K562 (cell line): ENCODE measurements around the gene PMF1. TPM values are rescaled to one million over a fixed set of nuclear protein-coding genes. Genes with fewer than 3 reads are reported as not detected.

Experiments used
- ARNT ChIP-seq, 2 experiments: fragments of 450-650 bp; IDR thresholded peaks; 2 replicates each; pipeline ENCODE4 v1.6.1; 2016; ENCODE audit warnings: mild to moderate bottlenecking in 1 of 2
- CBX5 ChIP-seq: IDR thresholded peaks from 2 replicates; pipeline ENCODE4 v1.6.1; 2014; ENCODE audit warnings: low read depth, borderline replicate concordance
- CHCHD3 ChIP-seq: fragments of 250-450 bp; sonication (Bioruptor Pico); IDR thresholded peaks from 2 replicates; pipeline ENCODE4 v2.1.2; 2022; ENCODE audit warnings: mild to moderate bottlenecking
- FOXJ2 ChIP-seq: fragments of 200-800 bp; sonication (Bioruptor generic); IDR thresholded peaks from 2 replicates; pipeline ENCODE4 v1.6.1; 2016; ENCODE audit warnings: missing genetic modification characterization, missing compliant biosample characterization
- KDM5B ChIP-seq: fragments of 200-600 bp; sonication (generic); IDR thresholded peaks from 2 replicates; pipeline ENCODE4 v1.6.1; 2012; ENCODE audit warnings: low read depth, mild to moderate bottlenecking, moderate library complexity, low read length, control low read depth, inconsistent platforms; ENCODE audit not compliant: insufficient replicate concordance
- MCM3 ChIP-seq: fragments of 450-650 bp; IDR thresholded peaks from 2 replicates; pipeline ENCODE4 v1.6.1; 2016
- POLR2AphosphoS5 ChIP-seq: IDR thresholded peaks from 2 replicates; pipeline ENCODE4 v1.6.1; 2011; ENCODE audit warnings: mild to moderate bottlenecking, low read depth, low read length, moderate library complexity; ENCODE audit not compliant: control insufficient read depth, insufficient read depth
- SIRT6 ChIP-seq: IDR thresholded peaks from one replicate; pipeline ENCODE4 v1.6.1; 2012; ENCODE audit warnings: low read depth, mild to moderate bottlenecking, control low read depth, inconsistent platforms, low read length, moderate library complexity
- SREBF2 ChIP-seq: sonication (generic); formaldehyde crosslinking; IDR thresholded peaks from 2 replicates; pipeline ENCODE4 v1.4.0; 2020; ENCODE audit warnings: mild to moderate bottlenecking, missing genetic modification reagents
- STAT5B ChIP-seq: fragments of 250-450 bp; sonication (Bioruptor Pico); IDR thresholded peaks from 2 replicates; pipeline ENCODE4 v1.8.0; 2021; ENCODE audit warnings: mild to moderate bottlenecking, inconsistent platforms
- TAF15 ChIP-seq: fragments of 200-400 bp; formaldehyde crosslinking; IDR thresholded peaks from 2 replicates; pipeline ENCODE4 v1.6.1; 2017; ENCODE audit warnings: mild to moderate bottlenecking, low read depth, low read length, moderate library complexity
- ZBTB7A ChIP-seq: IDR thresholded peaks from 2 replicates; pipeline ENCODE4 v1.6.1; 2011; ENCODE audit warnings: low read depth, mild to moderate bottlenecking, low read length, moderate library complexity, borderline replicate concordance; ENCODE audit not compliant: control insufficient read depth
- ZFP1 ChIP-seq: fragments of 450-650 bp; formaldehyde crosslinking; IDR thresholded peaks from 2 replicates; pipeline ENCODE4 v1.4.0; 2020; ENCODE audit warnings: mild to moderate bottlenecking, mixed read lengths
- ZNF384 ChIP-seq: IDR thresholded peaks from 2 replicates; pipeline ENCODE4 v1.6.1; 2012; ENCODE audit warnings: low read depth, low read length, improper control_type of control experiment
- polyA plus RNA-seq, 8 experiments: library from polyadenylated mRNA; depleted of rRNA in 4 of 8; stranded (reverse) in 5 of 8; unstranded in 3 of 8; fragments of >200 nt; fragmentation: Nextera tagmentation in 2 of 8; fragmentation: Illumina TruSeq in 1 of 8; extraction: Ambion mirVana in 2 of 8; extraction: Trizol in 1 of 8; gene quantifications; 2 replicates each; pipeline versions ENCODE4 v1.2.1 to v1.2.3, GENCODE V29; 2011 to 2014; ENCODE audit warnings: inconsistent platforms in 1 of 8, missing spikeins in 1 of 8
- total RNA-seq, 7 experiments: library from RNA; depleted of rRNA in 6 of 7; stranded (reverse); fragments of >200 nt in 6 of 7; fragmentation: Illumina TruSeq in 2 of 7; extraction: Trizol in 2 of 7; gene quantifications; 2 replicates each; pipeline versions ENCODE4 v1.2.1 to v1.2.3, GENCODE V29; 2011 to 2021; ENCODE audit warnings: low replicate concordance in 1 of 7
- TF ChIP-seq, protein P1 (sequence below): fragments of 450-650 bp; IDR thresholded peaks from 2 replicates; pipeline ENCODE4 v1.6.1; 2016; ENCODE audit warnings: mild to moderate bottlenecking, moderate library complexity

Gene PMF1
- total and polyA plus RNA-seq, 9 of the 15 experiments (the other 6 are each of a cell fraction or from before 2014, with no cell fraction given), result 9.4 to 92.9 (median 71.0) TPM

DNA sequence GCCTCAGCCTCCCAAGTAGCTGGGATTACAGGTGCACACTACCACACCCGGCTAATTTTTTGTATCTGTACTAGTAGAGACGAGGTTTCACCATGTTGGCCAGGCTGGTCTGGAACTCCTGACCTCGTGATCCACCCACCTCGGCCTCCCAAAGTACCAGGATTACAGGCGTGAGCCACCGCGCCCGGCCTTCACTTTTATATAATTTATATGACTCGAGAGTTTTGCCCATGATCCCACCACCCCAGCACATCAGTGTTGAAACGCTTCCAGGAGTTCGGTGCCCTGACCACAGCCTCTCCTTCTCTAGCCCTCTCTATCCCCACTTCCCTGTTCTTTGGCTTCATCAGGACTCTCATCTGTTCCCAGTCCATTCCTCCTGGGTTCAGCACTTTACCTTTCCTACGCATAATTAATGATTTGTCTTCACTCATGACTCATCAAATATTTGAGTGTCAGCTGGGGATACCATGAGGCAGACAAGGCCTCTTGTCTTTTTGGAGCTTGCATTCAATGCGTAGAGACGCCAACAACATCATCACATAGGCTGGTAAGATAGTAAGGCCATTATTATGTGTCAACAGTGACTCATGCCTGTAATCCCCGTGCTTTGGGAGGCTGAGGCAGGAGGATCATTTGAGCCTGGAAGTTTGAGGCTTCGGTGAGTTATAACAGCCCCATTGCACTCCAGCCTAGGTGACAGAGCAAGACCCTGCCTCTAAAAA is 1.4 kb downstream of the PMF1 start (continued):
- TF ChIP-seq, protein P1, sequence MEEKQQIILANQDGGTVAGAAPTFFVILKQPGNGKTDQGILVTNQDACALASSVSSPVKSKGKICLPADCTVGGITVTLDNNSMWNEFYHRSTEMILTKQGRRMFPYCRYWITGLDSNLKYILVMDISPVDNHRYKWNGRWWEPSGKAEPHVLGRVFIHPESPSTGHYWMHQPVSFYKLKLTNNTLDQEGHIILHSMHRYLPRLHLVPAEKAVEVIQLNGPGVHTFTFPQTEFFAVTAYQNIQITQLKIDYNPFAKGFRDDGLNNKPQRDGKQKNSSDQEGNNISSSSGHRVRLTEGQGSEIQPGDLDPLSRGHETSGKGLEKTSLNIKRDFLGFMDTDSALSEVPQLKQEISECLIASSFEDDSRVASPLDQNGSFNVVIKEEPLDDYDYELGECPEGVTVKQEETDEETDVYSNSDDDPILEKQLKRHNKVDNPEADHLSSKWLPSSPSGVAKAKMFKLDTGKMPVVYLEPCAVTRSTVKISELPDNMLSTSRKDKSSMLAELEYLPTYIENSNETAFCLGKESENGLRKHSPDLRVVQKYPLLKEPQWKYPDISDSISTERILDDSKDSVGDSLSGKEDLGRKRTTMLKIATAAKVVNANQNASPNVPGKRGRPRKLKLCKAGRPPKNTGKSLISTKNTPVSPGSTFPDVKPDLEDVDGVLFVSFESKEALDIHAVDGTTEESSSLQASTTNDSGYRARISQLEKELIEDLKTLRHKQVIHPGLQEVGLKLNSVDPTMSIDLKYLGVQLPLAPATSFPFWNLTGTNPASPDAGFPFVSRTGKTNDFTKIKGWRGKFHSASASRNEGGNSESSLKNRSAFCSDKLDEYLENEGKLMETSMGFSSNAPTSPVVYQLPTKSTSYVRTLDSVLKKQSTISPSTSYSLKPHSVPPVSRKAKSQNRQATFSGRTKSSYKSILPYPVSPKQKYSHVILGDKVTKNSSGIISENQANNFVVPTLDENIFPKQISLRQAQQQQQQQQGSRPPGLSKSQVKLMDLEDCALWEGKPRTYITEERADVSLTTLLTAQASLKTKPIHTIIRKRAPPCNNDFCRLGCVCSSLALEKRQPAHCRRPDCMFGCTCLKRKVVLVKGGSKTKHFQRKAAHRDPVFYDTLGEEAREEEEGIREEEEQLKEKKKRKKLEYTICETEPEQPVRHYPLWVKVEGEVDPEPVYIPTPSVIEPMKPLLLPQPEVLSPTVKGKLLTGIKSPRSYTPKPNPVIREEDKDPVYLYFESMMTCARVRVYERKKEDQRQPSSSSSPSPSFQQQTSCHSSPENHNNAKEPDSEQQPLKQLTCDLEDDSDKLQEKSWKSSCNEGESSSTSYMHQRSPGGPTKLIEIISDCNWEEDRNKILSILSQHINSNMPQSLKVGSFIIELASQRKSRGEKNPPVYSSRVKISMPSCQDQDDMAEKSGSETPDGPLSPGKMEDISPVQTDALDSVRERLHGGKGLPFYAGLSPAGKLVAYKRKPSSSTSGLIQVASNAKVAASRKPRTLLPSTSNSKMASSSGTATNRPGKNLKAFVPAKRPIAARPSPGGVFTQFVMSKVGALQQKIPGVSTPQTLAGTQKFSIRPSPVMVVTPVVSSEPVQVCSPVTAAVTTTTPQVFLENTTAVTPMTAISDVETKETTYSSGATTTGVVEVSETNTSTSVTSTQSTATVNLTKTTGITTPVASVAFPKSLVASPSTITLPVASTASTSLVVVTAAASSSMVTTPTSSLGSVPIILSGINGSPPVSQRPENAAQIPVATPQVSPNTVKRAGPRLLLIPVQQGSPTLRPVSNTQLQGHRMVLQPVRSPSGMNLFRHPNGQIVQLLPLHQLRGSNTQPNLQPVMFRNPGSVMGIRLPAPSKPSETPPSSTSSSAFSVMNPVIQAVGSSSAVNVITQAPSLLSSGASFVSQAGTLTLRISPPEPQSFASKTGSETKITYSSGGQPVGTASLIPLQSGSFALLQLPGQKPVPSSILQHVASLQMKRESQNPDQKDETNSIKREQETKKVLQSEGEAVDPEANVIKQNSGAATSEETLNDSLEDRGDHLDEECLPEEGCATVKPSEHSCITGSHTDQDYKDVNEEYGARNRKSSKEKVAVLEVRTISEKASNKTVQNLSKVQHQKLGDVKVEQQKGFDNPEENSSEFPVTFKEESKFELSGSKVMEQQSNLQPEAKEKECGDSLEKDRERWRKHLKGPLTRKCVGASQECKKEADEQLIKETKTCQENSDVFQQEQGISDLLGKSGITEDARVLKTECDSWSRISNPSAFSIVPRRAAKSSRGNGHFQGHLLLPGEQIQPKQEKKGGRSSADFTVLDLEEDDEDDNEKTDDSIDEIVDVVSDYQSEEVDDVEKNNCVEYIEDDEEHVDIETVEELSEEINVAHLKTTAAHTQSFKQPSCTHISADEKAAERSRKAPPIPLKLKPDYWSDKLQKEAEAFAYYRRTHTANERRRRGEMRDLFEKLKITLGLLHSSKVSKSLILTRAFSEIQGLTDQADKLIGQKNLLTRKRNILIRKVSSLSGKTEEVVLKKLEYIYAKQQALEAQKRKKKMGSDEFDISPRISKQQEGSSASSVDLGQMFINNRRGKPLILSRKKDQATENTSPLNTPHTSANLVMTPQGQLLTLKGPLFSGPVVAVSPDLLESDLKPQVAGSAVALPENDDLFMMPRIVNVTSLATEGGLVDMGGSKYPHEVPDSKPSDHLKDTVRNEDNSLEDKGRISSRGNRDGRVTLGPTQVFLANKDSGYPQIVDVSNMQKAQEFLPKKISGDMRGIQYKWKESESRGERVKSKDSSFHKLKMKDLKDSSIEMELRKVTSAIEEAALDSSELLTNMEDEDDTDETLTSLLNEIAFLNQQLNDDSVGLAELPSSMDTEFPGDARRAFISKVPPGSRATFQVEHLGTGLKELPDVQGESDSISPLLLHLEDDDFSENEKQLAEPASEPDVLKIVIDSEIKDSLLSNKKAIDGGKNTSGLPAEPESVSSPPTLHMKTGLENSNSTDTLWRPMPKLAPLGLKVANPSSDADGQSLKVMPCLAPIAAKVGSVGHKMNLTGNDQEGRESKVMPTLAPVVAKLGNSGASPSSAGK, result peak; percentile 75
- TF ChIP-seq POLR2AphosphoS5 (no peak), MCM3 (no peak), ZFP1 (no peak), SIRT6 (no peak), ARNT (IDR thresholded peaks at IDR 0.05) (0 out of 4 replicates have a peak, but pooled peaks of 1 of the 2 experiments have one; percentile 25), FOXJ2 (tag) (0 out of 2 replicates have a peak, but pooled peaks have one; percentile 18), ZBTB7A (no peak), CBX5 (no peak), CHCHD3 (CRISPR knock-in tag) (no peak), STAT5B (no peak), TAF15 (no peak), ZNF384 (no peak), SREBF2 (CRISPR knock-in tag) (no peak), KDM5B (no peak)
